DMS53 (cell line): Measurements from ENCODE around the gene VASN.
"Not testable (repeated sequence)": the region's sequence is repeated elsewhere in the genome, so short reads cannot be mapped to it uniquely, and the experiment has no call there.

ENCODE experiments used
- DNase-seq: peaks from one replicate; lab custom pipeline; 2025; lab: John Stamatoyannopoulos, UW

VASN gene

DNA sequence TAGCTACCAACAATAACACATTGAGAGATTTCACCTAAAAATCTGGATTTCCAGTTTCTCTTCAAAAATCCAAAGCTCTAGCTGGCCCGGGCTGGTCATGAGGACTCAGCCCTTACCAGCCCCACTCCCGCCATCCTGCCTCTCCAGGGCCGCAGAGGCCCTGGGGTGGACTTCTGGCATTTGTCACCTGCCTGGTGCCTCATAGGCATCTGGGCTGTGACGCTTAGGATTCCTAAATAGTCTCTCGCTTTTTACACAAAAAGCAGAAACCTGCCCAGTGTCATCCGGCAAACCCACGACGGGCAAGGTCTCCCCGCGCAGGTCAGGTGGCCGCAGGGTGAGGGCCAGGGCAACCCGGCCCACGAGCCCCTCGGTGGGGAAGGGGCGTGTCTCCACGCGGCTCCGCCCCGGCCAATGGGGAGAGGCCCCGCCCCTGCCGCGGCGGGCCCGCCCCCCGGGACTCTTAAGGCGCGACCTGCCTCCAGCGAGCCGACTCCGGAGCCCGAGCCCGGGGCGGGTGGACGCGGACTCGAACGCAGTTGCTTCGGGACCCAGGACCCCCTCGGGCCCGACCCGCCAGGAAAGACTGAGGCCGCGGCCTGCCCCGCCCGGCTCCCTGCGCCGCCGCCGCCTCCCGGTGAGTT is at the start of gene VASN:
TSS of gene VASN (plus strand) at position 492 of the 644 bp plus-strand sequence. CDS start 9,030 bp downstream, outside the sequence.
- DNase-seq: peak; percentile 71

DNA sequence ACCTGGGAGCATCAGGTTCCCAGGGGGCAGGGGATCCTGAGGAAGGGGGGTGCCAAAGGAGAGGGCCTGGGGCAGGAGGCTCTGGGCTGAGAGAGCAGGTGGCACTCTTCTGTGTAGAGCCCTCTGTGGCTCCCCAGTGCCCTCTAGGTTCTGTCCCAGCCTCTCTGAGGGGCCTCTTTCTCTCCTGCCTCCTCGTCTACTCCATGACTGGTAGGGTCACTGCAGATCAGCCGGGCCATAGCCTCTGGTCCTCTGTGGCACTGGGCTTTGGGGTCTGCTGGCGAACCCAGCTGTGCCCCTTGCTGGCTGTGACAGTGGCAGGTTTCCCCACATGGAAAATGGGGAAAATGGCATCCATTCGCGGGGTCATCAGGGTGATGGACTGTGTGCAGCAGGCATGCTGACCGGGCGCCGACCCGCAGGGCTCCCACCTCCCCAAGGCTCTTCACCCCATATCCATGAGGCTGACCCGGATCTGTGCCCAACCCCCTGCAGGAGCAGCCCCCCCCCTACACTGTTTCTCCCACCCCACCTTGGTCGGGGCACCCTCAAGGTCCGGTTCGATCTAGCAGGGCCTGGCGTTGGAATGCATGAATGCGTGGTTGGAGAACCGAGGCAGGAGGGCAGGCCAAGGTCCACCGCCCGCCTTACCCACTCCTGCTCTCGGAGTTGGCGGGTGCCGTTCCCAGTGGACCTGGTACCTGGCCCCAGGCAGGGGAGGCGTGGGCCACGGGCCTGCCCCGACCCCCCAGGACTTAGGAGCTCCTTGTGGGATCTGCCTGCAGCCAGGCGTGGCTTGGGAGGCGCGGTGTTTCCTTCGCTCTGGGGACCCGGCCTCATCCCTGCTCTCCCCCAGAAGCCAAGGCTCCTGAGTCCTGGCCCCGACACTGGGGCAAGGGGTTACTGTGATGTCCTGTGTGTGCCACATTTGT is 49.3 kb upstream of the VASN start:
- DNase-seq: no peak

DNA sequence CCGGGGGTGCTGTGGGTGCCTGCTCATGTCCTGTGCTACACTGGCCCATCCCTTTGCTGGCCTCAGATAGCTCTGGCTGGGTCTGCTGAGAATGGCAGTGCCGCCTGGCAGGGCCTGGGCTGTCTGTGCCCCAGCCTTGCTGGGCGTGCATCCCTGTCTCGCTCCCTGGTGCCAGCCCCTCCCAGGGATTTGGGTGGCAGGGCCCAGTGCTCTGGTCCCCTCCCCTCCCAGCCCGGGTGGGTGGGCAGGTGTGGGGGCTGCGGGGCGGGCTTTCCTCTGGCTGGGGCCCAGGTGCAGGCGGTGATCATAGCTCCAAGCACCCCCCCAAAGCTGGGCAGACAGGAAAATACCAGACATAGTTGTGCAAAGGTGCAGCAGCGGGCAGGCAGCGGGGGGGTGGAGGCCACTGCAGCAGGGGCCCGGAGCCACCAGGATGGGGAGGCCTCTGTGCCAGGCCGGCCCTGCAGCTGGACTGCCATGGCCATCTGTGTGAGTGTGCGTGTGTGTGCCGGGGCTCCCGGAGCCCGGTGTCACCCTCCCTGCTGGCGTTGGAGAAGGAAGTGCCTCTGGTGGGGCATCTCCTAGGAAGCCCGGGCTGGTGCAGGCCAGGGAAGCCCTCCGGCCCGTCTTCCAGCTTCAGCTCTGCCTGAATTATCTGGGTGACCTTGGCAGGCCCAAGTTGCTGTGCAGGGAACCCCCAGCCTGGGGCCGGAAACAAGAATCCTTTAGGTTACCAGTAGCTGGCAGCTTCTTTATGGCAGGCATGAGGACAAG is 48.4 kb upstream of the VASN start:
- DNase-seq: no peak

DNA sequence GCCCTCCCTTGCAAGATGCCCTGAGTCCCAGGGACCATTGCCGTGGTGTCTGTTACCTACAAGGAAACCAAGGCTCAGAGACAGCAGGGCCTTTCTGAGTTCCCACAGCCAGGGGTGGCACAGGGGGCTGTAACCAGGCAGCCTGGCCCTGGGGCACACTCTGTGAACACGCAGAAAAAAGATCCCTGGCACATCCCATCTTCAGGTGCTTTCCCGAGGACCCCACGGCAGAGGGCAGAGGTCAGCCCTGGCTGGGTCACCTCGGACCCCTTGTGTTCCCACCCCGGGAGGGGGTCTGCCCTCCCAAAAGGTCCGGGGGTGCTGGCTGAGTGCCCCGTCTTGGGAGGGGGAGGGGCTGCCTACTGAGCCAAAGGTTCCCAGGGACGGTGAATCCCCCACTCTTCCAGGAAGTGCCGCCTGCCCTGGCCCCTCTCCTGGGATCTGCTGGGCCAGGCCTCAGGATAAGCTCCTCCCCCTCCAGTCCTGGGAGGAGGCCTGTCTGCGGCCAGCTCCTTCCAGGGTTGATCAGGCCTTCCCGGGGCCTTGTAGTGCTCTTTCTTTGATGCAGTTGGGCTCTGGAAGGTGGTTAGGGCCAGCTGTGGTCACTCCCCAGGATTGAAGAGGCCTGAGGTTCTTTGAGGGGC is 47.7 kb upstream of the VASN start:
- peak; percentile 20 for DNase-seq

DNA sequence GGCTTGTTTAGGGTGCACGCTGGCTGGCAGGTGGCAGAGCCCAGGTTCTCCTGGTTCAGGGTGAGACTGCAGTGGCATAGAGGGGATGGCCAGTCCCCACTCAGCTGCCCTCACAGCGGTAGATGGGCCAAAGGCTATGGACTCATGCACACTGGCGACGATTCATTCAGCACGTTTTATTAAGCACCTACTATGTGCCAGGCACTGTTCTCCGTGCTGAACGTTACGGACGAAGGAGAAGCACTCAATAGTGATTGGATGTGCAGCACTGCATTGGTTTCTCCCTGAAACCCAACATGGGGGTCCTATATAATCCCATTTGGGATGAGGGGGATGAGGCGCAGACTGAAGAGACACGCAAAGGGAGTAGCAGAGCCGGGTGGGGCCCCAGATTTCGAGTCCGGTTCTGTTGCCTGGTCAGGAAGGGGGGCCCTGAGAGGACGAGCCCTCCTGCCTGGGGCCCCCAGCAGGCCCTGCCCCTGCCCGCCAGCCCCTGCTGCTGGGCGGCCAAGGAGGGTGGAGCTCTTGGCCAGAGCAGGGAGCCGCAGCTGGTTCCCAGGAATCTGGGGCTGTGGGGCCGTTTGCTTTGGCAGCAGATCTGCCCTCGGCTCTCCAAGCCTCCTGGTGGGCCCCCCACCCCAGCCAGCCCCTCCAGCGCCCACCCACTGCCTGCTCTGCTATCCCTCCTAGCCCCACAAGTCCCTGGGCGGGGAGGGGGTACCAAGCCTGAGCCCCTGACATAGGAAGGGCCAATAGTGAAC is 47.0 kb upstream of the VASN start:
- no peak for DNase-seq

DNA sequence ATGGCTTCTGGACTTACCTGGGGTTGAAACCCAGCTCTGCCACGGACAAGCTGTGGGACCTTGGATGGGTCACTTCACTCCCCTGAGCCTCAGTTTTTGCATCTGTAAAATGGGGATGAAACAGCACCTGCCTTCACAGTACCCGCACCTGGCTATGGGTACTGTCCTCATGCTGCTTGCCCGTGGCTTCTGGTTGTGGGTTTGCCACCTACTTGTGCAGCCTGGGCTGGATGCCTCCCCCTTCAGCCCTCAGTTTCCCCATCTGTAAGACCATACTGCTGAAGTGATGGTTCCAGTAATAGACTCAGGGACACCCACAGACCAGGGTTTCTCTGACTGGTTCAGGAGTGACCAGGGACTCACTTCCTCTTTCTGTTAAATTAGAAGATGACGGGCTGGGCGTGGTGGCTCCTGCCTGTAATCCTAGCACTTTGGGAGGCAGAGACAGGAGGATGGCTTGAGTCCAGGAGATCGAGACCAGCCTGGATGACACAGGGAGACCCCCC is 46.3 kb upstream of the VASN start:
- DNase-seq: no peak

DNA sequence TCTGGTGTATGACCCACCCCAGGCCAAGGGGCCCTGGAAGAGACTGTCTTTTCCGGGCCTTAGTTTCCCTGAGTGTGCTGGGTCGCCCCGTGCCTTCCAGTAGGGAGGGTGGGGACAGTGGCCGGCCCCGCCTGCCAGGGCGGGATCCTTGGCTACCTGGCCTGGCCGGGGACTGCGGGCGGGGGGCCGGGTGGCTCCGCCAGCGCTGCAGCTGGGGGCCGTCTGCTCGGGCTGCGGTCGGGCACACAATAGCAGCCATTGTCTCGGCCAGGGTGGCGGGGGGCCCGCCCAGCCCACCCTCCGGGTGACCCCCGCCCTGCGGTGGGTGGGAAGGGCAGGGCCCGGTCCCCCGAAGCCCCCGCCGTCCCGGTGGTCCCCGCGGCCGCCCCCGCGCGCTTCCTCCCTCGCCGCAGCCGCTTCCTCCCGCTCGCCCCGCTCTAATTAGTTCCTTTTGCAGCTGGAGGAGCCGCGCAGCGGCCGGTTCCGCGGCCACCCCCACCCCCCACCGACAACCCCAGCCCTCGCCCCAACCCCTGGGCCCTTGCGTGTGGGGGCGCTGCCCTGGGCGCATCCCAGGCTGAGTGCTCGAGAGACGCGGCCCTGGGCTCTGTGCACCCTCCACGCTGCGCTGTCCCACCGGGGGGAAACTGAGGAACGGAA is 44.1 kb upstream of the VASN start:
- no peak for DNase-seq

DNA sequence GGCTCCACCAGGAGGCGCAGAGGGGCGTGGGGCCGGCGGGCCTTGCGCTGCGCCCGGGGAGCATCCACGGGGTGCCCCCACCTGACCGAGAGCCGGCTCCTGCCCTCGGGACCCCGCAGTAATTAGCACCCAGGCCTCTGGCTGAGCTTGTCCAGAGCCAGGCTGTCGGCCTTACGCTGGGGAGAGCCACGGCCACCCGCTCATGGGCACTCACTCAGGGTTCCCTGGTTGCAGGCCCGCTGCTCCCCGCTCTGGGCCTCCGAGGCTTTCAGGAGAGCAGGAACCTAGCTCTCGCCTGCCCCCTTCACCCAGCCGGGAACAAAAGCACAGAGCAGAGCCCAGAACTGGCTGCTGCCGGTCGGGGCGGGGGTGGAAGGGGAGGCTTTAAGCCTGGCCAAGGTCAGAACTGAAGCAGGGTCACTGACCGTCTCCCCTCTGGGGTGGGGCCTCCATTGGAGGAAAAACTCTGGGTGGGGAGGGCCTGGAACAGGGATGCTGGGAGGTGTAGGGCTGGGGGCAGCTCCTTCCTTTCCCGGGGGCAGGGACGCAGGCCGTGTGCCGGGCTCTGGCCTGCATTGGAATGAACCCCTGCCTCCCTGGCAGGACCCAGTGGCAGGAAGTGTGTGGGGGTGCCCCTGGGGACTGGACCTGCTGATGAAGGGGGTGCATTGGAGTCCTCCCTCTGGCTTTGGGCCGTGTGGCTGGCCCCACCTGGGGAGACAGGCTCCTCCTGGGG is 43.4 kb upstream of the VASN start:
- peak; percentile 75 for DNase-seq

DNA sequence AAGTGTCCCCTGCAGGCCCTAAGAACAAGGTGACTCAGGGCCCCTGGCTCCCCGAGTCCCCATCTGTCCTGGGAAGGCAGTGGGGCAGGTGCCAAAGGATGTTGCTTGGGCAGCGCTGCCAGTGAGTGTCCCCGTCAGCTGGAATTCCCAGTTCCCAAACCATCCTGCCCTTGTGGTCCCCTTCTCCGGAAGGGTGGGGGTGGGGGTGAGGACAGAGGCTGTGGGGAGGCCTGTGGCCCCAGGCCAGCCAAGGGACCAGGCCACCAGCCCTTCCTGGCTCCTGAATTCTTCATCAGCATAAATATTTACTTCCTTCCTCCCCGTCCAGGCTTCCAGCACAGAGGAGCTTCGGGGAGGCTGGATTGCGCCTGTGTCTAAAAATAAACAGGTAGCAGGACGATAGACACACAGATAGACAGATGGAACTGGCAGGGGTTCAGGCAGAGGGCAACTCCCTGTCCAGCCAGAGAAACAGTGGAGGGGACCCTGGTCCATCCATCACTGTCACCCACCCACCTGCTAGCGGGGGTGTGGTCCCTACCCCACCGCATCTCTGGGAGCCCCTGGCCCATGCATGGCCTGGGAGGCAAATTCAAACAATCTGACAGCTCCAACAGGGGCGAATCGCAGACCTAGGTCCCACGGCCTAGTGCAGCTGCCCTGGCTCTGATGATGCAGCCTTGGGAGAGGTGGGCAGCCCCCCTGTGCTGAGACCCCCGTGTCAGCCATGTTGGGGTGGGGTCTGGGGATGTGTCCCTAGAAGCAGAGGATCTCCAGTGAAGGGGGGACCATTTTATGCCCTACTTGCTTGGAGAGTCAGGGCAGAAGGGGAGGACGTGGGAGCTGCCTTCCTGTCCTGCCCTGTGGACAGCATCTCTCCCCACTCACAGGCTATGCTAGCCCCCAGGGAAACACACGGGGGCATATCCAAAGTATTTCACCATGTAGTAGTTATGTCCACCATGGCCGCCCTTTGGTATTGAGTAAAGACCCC is 42.6 kb upstream of the VASN start:
- peak; percentile 72 for DNase-seq

DNA sequence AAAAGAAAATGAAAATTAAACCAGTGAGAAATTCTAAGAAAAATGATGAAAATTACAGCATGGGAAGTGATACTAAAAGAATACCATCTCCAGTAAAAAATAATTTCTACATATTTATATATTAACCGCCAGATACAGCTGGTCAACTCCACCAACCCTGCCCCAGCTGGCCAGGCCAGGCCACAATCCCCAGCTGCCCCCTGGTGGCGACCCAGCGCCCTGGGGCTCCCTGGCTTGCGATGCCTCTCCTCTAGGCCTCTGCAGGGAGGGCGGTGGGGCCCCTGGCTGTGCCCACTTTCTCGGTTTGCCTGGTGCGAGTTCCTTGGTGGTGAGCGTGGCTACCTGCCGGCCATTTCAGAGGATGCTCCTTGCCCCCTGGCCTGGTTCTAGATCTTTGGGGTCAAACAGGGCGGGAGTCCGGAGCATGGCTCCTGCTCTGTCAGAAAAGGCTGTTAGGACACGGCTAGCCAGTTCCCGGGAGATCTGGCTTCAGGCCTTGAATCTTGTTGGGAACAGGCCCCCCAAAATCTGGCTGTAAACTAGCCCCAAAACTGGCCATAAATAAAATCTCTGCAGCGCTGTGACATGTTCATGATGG is 41.3 kb upstream of the VASN start:
- DNase-seq: peak; percentile 74

DNA sequence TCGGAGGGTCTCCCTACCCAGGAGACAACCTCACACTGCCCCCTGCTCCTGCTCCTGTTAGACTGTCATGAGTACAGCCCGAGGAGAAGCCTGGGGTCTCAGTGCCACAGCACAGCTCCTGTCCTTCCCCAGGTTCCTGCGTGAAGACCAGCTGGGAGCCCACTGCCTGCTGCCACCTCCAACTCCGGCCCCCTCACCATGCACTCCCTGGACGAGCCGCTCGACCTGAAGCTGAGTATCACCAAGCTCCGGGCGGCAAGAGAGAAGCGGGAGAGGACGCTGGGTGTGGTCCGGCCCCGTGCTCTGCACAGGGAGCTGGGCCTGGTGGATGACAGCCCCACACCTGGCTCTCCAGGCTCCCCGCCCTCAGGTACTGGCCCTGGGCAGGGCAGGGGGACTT is 39.6 kb upstream of the VASN start:
- DNase-seq: no peak

DNA sequence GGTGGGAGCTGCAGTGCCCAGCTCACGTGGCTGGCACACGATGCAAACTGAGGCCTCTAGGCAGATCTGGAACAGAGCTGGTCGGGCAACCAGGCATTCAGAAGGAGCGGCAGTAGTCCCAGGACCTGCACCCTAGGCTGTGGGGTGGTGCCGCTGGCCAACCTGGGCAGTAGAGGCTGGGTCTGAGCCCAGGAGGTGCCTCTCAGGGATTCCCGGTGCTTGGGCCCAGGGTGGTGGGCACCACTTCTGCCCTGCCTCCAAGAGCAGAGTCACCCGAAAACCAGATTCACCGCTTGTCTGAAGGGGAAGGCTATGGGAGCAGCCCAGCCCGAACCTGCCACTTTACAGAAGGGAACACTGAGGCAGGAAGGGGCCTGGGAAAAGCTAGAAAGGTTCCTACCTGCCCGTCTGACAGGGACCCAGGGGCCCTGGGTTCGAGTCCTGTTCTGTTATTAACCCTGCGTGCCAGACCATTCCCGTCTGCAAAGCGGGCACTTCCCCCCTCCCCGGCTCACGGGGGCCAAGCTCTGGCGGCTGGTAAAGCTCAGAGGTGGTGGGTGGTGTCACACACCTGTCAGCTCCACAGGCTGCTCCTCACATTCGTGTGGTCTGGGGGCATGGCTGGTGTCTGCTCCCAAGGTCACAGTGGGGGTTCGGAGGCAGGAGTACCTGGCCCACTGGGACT is 38.9 kb upstream of the VASN start:
- no peak for DNase-seq

DNA sequence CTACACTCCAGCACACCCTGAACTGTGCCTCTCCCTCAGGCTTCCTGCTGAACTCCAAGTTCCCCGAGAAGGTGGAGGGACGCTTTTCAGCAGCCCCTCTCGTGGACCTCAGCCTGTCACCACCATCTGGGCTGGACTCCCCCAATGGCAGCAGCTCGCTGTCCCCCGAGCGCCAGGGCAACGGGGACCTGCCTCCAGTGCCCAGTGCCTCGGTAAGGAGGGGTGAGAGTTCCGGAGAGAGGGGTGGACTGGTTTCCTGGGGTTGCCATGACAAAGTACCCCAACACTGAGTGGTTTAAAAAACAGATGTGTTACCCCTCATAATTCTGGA is 38.4 kb upstream of the VASN start:
- DNase-seq: no peak

DNA sequence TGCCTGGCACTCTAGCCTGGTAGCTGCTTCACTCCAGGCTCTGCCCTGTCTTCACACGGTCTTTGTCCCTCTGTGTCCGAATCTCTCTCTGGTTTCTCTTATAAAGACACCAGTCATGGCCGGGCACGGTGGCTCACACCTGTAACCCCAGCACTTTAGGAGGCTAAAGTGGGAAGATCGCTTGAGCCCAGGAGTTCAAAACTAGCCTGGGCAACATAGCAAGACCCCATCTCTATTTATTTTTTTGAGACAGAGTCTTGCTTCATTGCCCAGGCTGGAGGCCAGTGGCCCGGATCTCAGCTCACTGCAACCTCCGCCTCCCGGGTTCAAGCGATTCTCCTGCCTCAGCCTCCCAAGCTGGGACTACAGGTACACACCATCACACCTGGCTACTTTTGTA is 37.9 kb upstream of the VASN start:
- not testable (repeated sequence) for DNase-seq

DNA sequence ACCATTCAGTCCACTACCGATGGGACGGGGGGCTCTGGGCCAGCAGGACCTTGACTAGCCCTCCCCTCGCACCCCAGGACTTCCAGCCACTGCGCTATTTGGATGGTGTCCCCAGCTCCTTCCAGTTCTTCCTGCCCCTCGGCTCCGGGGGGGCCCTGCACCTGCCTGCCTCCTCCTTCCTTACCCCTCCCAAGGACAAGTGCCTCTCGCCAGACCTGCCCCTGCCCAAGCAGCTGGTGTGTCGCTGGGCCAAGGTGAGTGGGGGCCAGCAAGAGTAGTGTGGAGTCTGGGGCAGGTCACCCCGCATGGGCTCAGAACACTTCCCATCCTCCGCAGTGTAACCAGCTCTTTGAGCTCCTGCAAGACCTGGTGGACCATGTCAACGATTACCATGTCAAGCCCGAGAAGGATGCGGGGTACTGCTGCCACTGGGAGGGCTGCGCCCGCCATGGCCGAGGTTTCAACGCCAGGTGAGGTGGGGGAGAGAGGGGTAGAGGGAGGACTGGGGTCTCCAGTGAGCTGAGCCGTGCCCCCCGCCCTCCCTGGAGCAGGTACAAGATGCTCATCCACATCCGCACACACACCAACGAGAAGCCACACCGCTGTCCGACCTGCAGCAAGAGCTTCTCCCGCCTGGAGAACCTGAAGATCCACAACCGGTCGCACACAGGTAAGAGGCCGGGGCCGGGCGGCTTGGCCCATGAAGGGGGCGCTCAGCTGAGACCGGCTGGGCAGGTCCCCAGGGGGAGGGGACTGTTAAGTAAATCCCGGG is 36.7 kb upstream of the VASN start:
- DNase-seq: no peak

DNA sequence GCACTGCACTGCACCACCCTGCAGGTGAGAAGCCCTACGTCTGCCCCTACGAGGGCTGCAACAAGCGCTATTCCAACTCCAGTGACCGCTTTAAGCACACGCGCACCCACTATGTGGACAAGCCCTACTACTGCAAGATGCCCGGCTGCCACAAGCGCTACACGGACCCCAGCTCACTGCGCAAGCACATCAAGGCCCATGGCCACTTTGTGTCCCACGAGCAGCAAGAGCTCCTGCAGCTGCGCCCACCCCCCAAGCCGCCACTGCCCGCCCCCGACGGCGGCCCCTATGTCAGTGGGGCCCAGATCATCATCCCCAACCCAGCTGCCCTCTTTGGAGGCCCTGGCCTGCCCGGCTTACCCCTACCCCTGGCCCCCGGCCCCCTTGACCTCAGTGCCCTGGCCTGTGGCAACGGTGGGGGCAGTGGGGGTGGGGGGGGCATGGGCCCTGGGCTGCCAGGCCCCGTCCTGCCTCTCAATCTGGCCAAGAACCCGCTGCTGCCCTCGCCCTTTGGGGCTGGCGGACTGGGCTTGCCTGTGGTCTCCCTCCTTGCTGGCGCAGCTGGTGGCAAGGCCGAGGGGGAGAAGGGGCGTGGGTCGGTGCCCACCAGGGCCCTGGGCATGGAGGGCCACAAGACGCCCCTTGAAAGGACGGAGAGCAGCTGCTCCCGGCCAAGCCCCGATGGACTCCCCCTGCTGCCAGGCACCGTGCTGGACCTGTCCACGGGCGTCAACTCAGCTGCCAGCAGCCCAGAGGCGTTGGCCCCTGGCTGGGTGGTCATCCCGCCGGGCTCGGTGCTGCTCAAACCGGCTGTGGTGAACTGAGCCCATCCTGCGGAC is 34.7 kb upstream of the VASN start:
- no peak for DNase-seq
